LNCAP (cell line): Measurements from ENCODE around the gene TECPR1.

Source experiments
- TF ChIP-seq, protein P1 (sequence below): fragments of 450-650 bp; IDR thresholded peaks from 2 replicates; pipeline ENCODE4 v1.5.1; 2017; ENCODE audit warnings: mild to moderate bottlenecking

The TECPR1 gene

GRCh38 chr7:98287486-98287959, 35.5 kb upstream of the TECPR1 start:
- TF ChIP-seq, protein P1, sequence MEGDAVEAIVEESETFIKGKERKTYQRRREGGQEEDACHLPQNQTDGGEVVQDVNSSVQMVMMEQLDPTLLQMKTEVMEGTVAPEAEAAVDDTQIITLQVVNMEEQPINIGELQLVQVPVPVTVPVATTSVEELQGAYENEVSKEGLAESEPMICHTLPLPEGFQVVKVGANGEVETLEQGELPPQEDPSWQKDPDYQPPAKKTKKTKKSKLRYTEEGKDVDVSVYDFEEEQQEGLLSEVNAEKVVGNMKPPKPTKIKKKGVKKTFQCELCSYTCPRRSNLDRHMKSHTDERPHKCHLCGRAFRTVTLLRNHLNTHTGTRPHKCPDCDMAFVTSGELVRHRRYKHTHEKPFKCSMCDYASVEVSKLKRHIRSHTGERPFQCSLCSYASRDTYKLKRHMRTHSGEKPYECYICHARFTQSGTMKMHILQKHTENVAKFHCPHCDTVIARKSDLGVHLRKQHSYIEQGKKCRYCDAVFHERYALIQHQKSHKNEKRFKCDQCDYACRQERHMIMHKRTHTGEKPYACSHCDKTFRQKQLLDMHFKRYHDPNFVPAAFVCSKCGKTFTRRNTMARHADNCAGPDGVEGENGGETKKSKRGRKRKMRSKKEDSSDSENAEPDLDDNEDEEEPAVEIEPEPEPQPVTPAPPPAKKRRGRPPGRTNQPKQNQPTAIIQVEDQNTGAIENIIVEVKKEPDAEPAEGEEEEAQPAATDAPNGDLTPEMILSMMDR, result no peak

- TF ChIP-seq, protein P1, result no peak
Measured at GRCh38 chr7:98286701-98287485, 34.9 kb upstream of the TECPR1 start.

DNA sequence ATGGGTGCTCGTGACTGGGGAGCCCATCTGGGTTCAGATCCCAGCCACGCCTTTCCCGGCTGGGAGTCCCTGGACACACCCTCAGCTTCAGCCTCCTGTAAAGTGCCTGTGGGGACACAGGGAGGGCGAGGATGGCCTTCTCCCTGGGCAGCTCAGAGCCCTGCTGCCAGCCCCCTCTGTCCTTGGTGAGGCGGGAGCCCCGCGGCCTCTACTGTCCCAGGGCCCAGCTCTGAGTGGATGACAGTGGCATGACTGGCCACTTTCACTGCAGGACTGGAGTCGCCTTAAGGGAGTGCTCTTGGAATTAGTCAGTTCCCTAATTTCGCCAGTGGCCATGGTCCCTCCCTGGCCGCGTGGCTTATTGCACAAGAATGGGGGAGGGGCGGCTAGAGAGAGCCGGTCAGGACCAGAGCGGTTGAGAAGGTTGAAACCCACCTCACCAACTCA, 34.1 kb upstream of the TECPR1 start:
- TF ChIP-seq, protein P1, result no peak

DNA sequence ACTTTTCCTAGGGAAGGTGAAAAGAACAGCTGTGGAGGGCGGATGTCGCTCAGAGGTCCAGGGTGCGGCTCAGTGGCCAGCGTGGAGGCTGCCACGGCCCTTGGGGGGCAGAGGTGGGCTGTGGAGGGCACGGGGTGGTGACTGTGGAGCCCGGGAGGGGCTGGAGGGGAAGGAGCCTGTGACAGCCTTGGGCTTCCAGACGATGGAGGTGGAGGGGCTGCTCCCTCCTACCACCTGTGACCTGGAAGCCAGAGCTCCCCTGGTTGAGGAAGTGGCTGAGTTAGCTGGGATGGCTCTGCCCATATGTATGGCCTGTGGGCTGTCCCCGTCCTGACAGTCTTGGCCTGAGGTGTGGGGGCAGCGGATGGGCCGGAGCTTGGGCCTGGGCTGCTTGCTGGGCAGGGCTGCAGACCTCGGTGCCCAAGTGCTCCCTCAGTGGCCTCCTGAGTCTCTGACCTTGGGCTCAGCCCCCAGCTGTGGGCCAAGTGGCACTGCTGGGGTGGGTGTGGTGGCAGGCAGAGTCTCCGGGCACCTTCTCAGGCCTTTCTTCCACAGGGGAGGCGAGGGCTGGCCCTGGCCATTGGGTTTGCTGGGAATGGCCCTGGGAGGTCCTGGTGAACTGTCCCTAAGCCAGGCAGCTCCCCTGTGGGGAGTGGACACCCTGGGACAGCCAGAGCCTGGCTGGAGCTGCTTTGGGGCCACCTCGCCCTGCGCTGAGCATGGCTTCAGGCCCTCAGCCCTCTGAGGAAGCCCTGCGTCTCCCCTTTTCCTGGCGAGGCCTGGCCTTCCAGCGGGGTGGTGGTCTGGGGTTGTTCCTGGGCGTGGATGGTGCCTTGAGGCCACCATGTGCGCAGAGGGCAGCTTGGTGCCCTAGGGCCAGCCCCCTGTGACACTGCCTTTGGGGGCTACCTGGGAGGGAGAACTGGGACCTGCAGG, 33.4 kb upstream of the TECPR1 start:
- TF ChIP-seq, protein P1, result no peak

- TF ChIP-seq, protein P1, result no peak
Measured at GRCh38 chr7:98284335-98285036, 32.5 kb upstream of the TECPR1 start.

DNA sequence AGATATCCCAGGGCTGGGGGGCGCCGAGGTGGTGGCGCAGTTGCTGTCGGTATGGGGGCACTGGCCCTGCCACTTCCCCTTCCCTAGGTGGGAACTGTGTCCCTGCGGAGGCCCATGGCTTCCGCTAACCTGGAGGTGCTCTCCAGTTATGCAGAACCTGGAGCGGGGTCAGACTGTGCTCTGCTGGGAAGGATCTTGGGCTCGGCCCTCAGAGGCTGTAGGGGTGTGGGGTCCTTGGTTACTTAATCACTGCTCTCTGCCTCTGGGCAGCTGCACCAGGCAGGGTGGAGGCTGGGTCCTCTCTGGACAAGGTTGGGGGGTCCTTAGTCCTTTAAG, 31.8 kb upstream of the TECPR1 start:
- TF ChIP-seq, protein P1, result no peak
